22Rv1 (cell line): ENCODE data around the gene ERH.

Source experiments
- H3K27ac ChIP-seq: fragments of 450-650 bp; 2 replicates; pipeline ENCODE4 v1.5.1; 2017
- CTCF ChIP-seq: fragments of 450-650 bp; IDR thresholded peaks from 2 replicates; pipeline ENCODE4 v1.5.1; 2017; ENCODE audit warnings: mild to moderate bottlenecking
- ZFX ChIP-seq: fragments of 450-650 bp; IDR thresholded peaks from 2 replicates; pipeline ENCODE4 v1.6.1; 2017; ENCODE audit warnings: antibody characterized with exemption, borderline replicate concordance

The ERH gene

GRCh38 chr14:69398053-69398817 is at the start of gene ERH, which contains the start of gene SLC39A9:
ERH (minus strand) TSS chr14:69398299; CDS start chr14:69398233, 66 bp downstream.
SLC39A9 (plus strand) TSS chr14:69398692; CDS start chr14:69399370, 678 bp downstream.
- TF ChIP-seq ZFX (no peak), CTCF (no peak)
- peak within 1 kb of the TSS; percentile 84 for H3K27ac ChIP-seq

DNA sequence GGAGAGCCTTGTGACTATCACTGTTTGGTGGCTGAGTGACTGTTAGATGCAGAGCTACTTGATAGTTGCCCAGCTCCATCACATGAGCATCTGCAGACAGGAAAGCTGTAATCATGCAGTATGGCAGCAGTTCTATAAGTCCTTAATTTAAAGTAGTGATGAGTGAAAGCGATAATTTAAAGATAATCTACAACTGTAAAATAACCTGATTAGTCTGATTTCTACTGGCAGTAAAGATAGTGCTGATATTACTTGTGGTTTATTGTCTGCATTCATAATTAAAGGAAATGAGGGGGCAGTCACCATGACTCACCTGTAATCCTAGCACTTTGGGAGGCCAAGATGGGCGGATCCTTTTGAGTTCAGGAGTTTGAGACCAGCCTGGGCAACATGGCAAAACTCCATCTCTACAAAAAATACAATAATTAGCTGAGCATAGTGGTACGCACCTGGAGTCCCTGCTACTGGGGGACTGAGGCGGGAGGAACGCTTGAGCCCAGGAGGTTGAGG is 45.3 kb upstream of the ERH start:
- TF ChIP-seq ZFX (no peak), CTCF (no peak)
- H3K27ac ChIP-seq: no peak overlapping the region

GRCh38 chr14:69441948-69442347 is 43.8 kb upstream of the ERH start:
- no peak for TF ChIP-seq CTCF
- no peak for TF ChIP-seq ZFX

GRCh38 chr14:69439521-69440270 is 41.6 kb upstream of the ERH start:
- H3K27ac ChIP-seq: no peak overlapping the region
- TF ChIP-seq ZFX (no peak), CTCF (no peak)

More at GRCh38 chr14:69441948-69442347, 43.8 kb upstream of the ERH start:
- no peak overlapping the region for H3K27ac ChIP-seq

DNA sequence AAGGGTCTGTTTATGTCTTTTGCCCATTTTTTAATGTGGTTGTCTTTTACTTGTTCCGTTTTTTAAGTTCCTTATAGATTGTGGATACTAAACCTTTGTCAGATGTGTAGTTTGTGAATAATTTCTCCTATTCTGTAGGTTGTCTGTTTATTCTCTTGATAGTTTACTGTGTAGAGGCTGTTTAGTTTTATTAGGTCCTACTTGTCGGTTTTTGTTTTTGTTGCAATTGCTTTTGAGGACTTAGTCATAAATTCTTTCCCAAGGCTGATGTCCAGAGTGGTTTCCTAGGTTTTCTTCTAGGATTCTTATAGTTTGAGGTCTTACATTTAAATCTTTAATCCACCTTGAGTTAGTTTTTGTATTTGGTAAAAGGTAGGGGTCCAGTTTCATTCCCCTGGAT is 34.3 kb upstream of the ERH start:
- no peak overlapping the region for H3K27ac ChIP-seq
- no peak for TF ChIP-seq CTCF
- no peak for TF ChIP-seq ZFX

- peak overlapping the region; percentile 14 for H3K27ac ChIP-seq
- no peak for TF ChIP-seq CTCF
- TF ChIP-seq ZFX: no peak
Observed at GRCh38 chr14:69430306-69430939, 32.3 kb upstream of the ERH start.

DNA sequence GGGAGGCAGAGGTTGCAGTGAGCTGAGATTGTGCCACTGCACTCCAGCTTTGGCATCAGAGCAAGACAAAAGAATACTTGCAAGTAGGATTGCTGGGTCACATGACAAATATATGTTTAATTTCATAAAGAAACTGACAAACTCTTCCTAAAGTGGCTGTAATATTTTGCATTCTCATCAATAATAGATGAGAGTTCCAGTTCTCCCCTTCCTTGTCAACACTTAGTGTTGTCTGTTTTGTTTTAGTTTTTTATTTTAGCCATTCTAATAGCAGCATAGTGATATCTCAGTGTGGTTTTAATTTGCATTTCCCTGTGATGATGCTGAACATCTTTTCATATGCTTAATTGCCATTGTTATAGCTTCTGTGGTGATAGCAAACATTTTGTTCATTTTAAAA is 31.5 kb upstream of the ERH start:
- no peak for TF ChIP-seq ZFX
- TF ChIP-seq CTCF: no peak
- peak overlapping the region; percentile 14 for H3K27ac ChIP-seq
